ENCODE measurements around the gene PTPRR.

Gene PTPRR

DNA sequence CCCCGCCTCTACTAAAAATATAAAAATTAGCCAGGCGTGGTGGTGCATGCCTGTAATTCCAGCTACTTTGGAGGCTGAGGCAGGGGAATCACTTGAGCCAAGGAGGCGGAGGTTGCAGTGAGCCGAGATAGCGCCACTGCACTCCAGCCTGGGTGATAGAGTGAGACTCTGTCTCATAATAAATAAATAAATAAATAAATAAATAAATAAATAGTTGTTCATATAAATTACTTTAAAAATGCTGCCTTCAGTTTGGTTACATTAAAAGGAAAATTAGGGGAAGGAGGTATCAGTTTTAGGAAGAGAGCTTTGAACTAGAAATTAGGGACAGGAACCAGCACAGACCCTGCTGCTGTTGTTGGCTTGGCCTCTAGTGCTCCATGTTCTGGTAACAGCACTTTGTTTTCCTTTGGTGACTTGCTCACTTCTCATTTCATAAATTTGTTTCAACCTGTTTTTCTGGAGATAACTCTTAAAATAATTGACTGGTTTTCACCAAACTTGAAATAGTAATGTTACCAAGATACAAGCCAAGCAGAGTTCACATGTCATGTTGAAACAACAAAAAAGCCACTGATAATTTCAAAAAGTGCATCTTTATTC is 260.4 kb downstream of the PTPRR start:
- Mint-ChIP-seq H3K4me1 (peaks cover 21% of the 10 kb centered on the region), H3K27me3 (ENCODE audit: low read depth) (no peaks in the 10 kb centered on the region), H3K36me3 (ENCODE audit: low read depth) (no peaks in the 10 kb centered on the region), H3K4me3 (no peak overlapping the region), H3K27ac (no peak overlapping the region), H3K9me3 (no peaks in the 10 kb centered on the region)
- TF ChIP-seq, protein P1, sequence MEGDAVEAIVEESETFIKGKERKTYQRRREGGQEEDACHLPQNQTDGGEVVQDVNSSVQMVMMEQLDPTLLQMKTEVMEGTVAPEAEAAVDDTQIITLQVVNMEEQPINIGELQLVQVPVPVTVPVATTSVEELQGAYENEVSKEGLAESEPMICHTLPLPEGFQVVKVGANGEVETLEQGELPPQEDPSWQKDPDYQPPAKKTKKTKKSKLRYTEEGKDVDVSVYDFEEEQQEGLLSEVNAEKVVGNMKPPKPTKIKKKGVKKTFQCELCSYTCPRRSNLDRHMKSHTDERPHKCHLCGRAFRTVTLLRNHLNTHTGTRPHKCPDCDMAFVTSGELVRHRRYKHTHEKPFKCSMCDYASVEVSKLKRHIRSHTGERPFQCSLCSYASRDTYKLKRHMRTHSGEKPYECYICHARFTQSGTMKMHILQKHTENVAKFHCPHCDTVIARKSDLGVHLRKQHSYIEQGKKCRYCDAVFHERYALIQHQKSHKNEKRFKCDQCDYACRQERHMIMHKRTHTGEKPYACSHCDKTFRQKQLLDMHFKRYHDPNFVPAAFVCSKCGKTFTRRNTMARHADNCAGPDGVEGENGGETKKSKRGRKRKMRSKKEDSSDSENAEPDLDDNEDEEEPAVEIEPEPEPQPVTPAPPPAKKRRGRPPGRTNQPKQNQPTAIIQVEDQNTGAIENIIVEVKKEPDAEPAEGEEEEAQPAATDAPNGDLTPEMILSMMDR (IDR thresholded peaks at IDR 0.05; ENCODE audit: unreplicated experiment in 3 of 3): no peak

- no peaks in the 10 kb centered on the region for H3K27me3 Mint-ChIP-seq (ENCODE audit: low read depth)
- no peak overlapping the region for H3K4me3 Mint-ChIP-seq
- no peak overlapping the region for H3K27ac Mint-ChIP-seq
- no peaks in the 10 kb centered on the region for H3K36me3 Mint-ChIP-seq (ENCODE audit: low read depth)
- peaks cover 14% of the 10 kb centered on the region for H3K4me1 Mint-ChIP-seq
- TF ChIP-seq, protein P1 (IDR thresholded peaks at IDR 0.05; ENCODE audit: unreplicated experiment in 3 of 3): no peak
- no peaks in the 10 kb centered on the region for H3K9me3 Mint-ChIP-seq
These were observed 261.4 kb downstream of the PTPRR start for GRCh38 chr12:70659077-70659606.

DNA sequence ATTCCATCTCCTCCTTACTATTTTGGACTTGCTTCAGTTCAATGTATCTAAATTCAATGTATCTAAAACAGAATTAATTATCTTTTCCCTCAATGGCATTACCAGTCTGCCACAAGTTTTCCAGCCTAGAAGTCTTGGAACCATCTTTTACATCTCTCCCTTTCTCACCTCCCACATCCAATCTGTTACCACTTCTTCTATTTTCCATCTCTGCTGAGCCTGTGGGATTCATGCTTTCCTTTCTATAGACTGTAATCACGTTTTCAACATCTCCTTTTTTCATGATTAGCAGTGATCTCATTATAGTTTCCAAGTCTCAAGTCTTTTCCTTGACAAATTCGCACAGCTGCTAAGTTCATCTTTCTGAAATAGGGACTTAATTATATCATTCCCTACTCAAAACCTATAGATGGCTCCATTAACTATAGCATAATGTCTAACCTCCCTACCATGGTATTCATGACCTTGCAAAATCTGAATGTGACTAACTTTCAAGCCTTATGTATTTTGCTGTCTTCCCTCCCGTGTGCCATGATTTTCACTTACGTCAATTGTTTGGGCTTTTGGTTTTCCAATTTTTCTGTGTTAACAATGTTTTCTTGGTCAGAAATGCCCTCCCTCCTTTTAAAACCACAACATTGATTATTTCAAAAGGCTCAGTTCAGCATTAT is 262.8 kb downstream of the PTPRR start:
- Mint-ChIP-seq H3K27ac (no peak overlapping the region), H3K36me3 (ENCODE audit: low read depth) (no peaks in the 10 kb centered on the region), H3K4me3 (no peak overlapping the region), H3K9me3 (no peaks in the 10 kb centered on the region), H3K27me3 (ENCODE audit: low read depth) (no peaks in the 10 kb centered on the region), H3K4me1 (peaks cover 8% of the 10 kb centered on the region)
- TF ChIP-seq, protein P1 (IDR thresholded peaks at IDR 0.05; ENCODE audit: unreplicated experiment in 3 of 3): no peak

DNA sequence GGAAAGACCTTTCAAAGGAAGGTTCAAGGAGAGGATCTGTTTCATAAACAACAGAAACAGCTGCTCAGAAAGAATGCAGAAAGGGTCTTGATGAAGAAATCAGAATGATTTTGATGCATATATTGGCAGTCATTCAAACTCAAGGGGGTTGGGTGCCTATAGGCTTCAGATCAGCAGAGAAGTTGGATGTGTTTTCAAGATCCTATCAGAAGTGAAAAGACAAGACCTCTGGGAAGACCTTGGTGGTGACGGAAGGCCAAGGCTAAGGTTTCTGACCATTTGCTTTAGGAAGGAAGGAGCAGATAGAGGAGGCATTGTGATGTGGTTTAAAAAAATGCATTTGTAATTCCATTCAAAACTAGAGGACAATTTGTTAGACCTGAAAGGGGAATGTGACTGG is 268.1 kb downstream of the PTPRR start:
- Mint-ChIP-seq H3K4me3 (no peak overlapping the region), H3K27me3 (ENCODE audit: low read depth) (no peaks in the 10 kb centered on the region), H3K4me1 (peaks cover 15% of the 10 kb centered on the region), H3K36me3 (ENCODE audit: low read depth) (no peaks in the 10 kb centered on the region), H3K27ac (no peak overlapping the region), H3K9me3 (no peaks in the 10 kb centered on the region)
- TF ChIP-seq, protein P1 (IDR thresholded peaks at IDR 0.05; ENCODE audit: unreplicated experiment in 3 of 3): no peak

- H3K27me3 Mint-ChIP-seq (ENCODE audit: low read depth): no peaks in the 10 kb centered on the region
- no peak overlapping the region for H3K4me3 Mint-ChIP-seq
- peaks cover 23% of the 10 kb centered on the region for H3K4me1 Mint-ChIP-seq
- no peaks in the 10 kb centered on the region for H3K36me3 Mint-ChIP-seq (ENCODE audit: low read depth)
- TF ChIP-seq, protein P1 (IDR thresholded peaks at IDR 0.05; ENCODE audit: unreplicated experiment in 3 of 3): no peak
- no peak overlapping the region for H3K27ac Mint-ChIP-seq
- no peaks in the 10 kb centered on the region for H3K9me3 Mint-ChIP-seq
These were observed 271.7 kb downstream of the PTPRR start for GRCh38 chr12:70648831-70649230.

- peaks cover 23% of the 10 kb centered on the region for H3K4me1 Mint-ChIP-seq
- no peak overlapping the region for H3K27ac Mint-ChIP-seq
- no peaks in the 10 kb centered on the region for H3K9me3 Mint-ChIP-seq
- no peaks in the 10 kb centered on the region for H3K27me3 Mint-ChIP-seq (ENCODE audit: low read depth)
- TF ChIP-seq, protein P1 (IDR thresholded peaks at IDR 0.05; ENCODE audit: unreplicated experiment in 3 of 3): no peak
- no peak overlapping the region for H3K4me3 Mint-ChIP-seq
- no peaks in the 10 kb centered on the region for H3K36me3 Mint-ChIP-seq (ENCODE audit: low read depth)
These were observed 272.3 kb downstream of the PTPRR start for GRCh38 chr12:70648191-70648590.

Measured in nephron (organoid).